GM21423 (cell line): Measurements from ENCODE around the gene UBXN6.
A peak's percentile ranks its signal among the peaks of the same experiment; 100 is the strongest.

Experiments used
- ATAC-seq: cut with Tn5 transposase; IDR thresholded peaks from one replicate; pipeline ENCODE4 v1.9.1; 2021; ENCODE audit warnings: mild to moderate bottlenecking, moderate library complexity; ENCODE audit not compliant: unreplicated experiment

Gene UBXN6

GRCh38 chr19:4413588-4413987 lies 44.0 kb downstream of the UBXN6 start:
- no peak for ATAC-seq

GRCh38 chr19:4409123-4409933 lies 48.3 kb downstream of the UBXN6 start:
- ATAC-seq, result no peak

- ATAC-seq, result no peak
Measured at GRCh38 chr19:4406626-4407025, 51.0 kb downstream of the UBXN6 start.

GRCh38 chr19:4405977-4406376 lies 51.6 kb downstream of the UBXN6 start:
- no peak for ATAC-seq

- no peak for ATAC-seq
Measured at GRCh38 chr19:4403005-4403761, 54.4 kb downstream of the UBXN6 start.

GRCh38 chr19:4402171-4403004 lies 55.2 kb downstream of the UBXN6 start, which contains the start of gene CHAF1A:
CHAF1A (plus strand) TSS chr19:4402640; CDS start chr19:4402763, 123 bp downstream.
- ATAC-seq, result peak; percentile 74

GRCh38 chr19:4401769-4402170 lies 55.8 kb downstream of the UBXN6 start:
- ATAC-seq, result no peak

GRCh38 chr19:4400135-4400936 lies 57.3 kb downstream of the UBXN6 start, which contains the start of gene SH3GL1:
SH3GL1 (minus strand) TSS chr19:4400547; CDS start chr19:4400368, 179 bp downstream.
- ATAC-seq, result peak; percentile 56

GRCh38 chr19:4399812-4400134 lies 57.8 kb downstream of the UBXN6 start:
- peak; percentile 0 for ATAC-seq

GRCh38 chr19:4396949-4397783 lies 60.4 kb downstream of the UBXN6 start:
- no peak for ATAC-seq
